IPS DF 19.7 (cell line): ENCODE measurements around the gene IQSEC1.

Experiments
- DNase-seq: peaks from one replicate; pipeline ENCODE4 v3.0.0-alpha.2; 2013; ENCODE audit warnings: low read depth, low spot score

Gene IQSEC1

GRCh38 chr3:13073326-13074005, at the start of gene IQSEC1:
Gene IQSEC1 (minus strand): TSS chr3:13073429. CDS start chr3:13073014, 415 bp downstream.
- DNase-seq = no peak

DNA sequence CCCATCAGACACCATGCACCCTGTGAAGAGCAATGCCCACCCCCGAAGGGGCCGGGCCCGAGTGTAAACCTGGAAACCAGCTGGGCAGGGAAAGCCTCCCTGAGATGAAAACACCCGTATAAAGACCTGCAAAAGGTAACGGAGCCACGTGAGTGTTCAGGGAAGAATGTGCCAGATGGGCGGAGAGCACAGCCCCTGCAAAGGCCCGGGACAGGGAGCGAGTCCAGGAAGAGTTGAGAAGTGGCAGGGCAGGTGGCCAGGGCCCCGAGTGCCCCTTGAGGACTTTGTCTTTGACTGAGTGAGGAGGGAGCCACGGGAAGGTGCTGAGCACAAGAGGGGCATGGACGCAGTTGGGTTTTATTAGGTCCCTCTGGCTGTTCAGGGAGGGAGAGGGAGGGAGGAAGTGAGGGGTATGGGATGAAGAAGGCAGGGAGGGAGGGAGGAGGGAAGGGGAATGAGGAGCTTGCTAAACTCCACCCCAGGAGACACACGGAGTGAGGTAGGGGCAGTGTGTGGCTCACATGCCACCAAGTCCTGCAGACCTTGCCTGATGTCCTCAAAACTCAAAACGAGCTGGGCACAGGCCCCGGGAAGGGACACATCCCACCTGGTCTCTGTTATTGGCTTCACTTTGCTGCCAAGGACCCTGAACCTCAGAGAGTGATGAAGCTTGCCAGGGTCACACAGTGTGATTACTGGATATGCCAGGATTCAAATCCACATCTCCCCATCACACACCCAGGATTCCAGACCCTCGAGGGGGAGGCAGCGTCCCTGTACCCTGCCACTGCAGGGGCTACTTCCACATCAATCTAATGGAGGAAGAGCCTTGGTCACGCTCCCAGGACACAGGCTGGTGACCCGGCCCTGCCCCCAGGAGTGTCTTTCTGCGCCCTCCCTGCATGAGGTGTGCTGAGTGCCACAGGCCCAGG, 49.1 kb upstream of the IQSEC1 start:
- DNase-seq = no peak

- no peak for DNase-seq
Observed at GRCh38 chr3:13121553-13122001, 48.3 kb upstream of the IQSEC1 start.

DNA sequence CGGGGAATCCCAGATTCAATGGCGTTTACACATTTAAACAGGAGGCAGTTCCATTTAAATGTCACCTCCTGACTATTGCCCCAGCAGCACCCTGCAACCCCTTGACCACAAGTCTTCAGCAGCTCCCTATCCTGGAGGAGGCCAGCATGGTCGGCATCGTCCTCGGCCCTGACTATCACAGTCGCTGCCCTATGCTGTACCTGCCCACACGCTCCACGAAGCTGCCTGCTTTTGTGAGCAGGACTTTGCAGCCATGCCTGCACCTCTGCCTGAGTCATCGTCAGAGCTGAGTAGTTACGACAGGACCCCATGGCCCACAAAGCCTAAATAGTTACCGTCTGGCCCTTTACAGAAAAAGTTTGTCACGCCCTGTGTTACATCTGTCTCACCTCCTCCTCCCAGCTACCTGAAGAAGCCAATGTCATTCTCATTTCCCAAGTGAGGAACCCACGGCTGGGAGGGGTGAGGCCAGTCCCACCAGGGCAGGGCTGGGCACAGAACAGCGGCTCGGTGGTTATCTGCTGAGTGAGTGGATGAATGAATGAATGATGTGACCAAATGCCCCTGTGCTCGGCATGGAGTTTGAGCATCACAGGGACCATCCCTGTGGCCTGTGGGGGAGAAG, 47.8 kb upstream of the IQSEC1 start:
- DNase-seq = no peak

DNA sequence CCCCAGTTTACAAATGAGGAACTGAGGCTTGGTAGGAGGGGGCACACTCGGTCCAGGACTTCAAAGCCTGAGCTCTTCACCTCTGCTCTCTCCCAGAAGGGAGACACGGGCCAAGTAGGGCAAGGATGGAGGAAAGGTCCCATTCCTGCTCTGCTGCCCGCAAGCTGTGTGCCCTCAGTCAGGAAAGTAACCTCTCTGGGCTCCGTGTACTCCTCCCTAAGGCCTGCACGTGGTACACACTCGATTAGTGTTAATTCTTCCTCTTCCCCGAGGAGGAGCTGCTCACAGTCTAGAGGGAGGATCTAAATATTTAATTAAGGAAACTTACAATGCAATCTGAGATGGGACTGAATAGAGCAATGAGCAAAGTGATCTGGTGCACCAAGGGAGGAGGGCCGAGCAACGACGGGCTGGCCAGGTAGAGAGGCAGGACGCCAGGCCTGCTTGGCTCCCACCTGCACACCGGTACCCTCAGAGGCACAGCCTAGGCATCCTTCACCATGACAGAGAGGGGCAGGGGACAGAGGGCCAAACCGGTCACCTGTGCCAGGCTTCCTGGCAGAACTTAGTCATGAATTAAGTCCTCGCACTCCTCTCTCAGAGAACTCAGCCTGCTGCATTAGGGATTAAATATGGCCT, 47.2 kb upstream of the IQSEC1 start:
- DNase-seq = no peak

DNA sequence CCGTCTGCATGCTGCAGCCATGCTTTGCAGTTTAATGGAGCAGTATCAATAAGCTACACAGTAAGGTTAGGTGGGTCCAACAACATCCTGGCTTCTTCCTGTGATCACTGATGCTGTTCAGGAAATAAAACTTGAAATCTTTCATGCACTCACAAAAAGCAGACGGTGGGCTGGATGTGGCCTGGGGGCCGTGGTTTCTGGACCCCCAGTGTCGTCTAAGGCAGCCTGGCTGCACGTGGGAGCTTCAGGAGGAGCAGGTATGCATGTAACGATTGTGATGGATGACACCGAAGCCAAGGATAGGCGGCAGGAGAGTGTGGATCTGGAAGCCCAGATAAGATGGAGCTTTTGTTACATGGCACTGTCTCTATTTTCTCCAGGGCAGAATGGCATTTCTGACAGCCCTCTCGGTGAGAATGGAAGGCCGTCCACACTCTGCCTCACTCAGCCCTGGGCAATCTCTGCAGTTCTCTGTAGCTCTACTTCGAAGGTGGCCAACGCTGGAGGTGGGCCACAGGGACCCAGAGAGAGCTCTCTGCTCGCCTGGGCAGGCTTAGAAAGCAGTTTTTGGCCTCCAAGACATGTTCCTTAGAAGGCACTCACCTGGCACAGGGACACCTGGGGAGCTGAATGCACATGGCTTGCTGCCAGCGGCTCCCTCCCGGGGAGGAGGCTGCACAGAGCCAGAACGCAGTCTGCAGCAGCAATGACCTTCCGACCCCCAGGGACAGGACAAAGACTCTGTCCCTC, 46.4 kb upstream of the IQSEC1 start:
- no peak for DNase-seq

DNA sequence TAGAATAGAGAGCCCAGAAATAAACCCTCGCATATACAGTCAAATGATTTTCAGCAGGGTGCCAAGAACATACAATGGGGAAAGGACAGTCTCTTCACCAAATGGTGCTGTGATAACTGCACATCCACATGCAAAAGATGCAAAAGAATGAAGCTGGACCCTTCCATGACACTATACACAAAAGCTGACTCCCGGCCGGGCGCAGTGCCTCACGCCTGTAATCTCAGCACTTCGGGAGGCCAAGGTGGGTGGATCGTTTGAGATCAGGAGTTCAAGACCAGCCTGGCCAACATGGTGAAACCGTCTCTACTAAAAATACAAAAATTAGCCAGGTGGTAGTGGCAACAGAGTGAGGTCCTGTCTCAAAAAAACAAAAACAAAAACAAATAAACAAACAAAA, 43.2 kb upstream of the IQSEC1 start:
- DNase-seq = no peak

DNA sequence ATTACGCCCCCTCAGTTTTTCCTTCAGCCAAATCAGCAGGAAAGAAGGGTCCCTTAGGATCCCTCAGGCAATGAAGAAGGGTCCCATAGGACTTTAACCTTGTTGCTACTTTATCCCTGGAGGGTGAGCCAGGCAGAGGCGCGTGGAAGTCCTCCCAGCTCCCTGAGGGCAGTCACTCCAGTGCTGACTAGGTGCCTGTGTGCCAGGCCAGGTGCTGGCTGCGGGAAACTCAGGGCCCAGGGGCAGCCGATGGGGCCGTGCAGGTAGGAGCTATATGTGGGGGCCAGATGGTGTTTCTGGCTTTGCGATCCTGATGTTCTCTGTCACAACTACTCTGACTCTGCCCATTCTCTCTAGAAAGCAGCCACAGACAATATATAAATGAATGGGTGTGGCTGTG, 42.8 kb upstream of the IQSEC1 start:
- no peak for DNase-seq

DNA sequence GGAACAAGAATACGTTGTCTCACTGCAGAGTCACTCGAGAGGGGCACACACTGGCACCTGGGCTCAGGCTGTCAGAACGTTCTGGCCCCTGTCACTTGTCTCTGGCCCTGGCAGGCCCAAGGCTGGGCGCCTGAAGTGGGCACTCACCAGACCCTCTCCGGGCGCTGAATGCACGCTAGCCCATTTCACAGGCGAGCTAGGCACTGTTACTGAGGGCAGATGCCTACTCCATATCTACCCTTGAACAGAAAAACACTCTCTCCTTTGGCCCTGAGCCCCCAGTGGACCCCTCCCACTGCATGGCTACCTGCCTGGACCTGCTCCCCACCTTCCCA, 42.3 kb upstream of the IQSEC1 start:
- DNase-seq = no peak

- DNase-seq = no peak
Observed at GRCh38 chr3:13114811-13115575, 41.8 kb upstream of the IQSEC1 start.

- DNase-seq = no peak
Observed at GRCh38 chr3:13113346-13114330, 40.4 kb upstream of the IQSEC1 start.

- no peak for DNase-seq
Observed at GRCh38 chr3:13112521-13113345, 39.5 kb upstream of the IQSEC1 start.

DNA sequence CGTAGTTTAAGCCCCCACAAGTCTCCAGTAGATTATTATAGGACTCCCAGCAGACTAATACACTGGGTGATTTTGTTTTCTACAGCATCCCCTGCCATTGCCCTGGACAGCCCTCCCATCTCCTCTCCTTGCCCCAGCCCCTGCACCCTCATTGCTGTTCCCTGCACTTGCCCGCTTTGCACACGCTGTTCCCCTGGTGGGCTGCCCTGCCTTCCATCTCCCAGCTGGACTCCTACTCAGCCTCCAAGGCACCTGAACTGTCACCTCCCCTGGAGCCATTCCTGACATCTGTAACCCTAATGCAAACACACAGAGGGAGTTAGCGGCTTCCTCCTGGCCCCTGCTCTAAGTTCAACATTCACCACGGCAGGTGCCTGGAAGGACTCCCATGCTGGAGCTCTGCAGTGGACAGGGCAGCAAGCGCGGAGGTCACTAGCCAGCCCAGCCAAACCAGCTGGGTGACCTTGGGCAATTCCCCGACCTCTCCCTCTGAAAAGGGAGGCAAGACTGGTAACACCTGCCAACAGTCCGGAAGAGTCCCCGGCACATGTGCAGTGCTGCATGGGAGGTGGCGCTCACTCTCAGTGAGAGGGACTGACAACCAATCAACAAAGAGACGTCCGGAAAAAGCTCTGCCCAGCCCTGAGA, 38.8 kb upstream of the IQSEC1 start:
- no peak for DNase-seq

GRCh38 chr3:13111173-13111872, 38.1 kb upstream of the IQSEC1 start:
- DNase-seq = no peak

GRCh38 chr3:13110678-13111116, 37.5 kb upstream of the IQSEC1 start:
- no peak for DNase-seq

GRCh38 chr3:13109516-13109915, 36.3 kb upstream of the IQSEC1 start:
- no peak for DNase-seq

GRCh38 chr3:13108861-13109260, 35.6 kb upstream of the IQSEC1 start:
- DNase-seq = no peak
